GM23248 (cell line): ENCODE results near the gene CHRNA3.

ENCODE experiments used
- EZH2 ChIP-seq: fragments of 200-600 bp; sonication (generic); IDR thresholded peaks from 2 replicates; pipeline ENCODE4 v1.6.1; 2018; ENCODE audit warnings: antibody characterized with exemption, mild to moderate bottlenecking; ENCODE audit not compliant: insufficient read depth, poor library complexity, severe bottlenecking
- EZH2phosphoT487 ChIP-seq: fragments of 200-600 bp; sonication (generic); IDR thresholded peaks from 2 replicates; pipeline ENCODE4 v1.6.1; 2018; ENCODE audit warnings: antibody characterized with exemption, moderate library complexity, mild to moderate bottlenecking, low read depth; ENCODE audit not compliant: insufficient read depth

DNA sequence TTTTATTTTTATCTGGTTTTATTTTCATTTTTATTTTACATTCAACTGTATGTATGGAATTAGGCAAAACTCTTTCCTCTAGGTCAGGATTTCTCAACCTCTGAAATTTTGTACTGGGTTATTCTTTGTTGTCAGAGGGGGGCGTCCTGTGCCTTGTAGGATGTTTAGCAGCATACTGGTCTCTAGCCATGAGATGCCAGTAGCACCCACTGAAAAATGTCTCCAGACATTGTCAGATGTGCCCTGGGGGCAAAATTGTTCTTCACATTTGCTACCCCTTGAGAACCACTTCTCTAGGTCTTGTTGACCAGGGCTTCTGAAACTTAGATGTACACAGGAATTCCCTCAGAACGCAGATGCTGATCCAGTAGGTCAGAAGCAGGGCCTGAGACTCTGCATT lies 50.1 kb downstream of the CHRNA3 start:
- TF ChIP-seq EZH2phosphoT487 (no peak), EZH2 (no peak)
